Endothelial cell of umbilical vein (primary cell): ENCODE measurements around the gene NBEAL2. TPM values are rescaled to one million over a fixed set of nuclear protein-coding genes. Genes with fewer than 3 reads are reported as not detected.

Source experiments
- BruUV-seq: library from RNA; stranded (reverse); fragments of 400-500 nt; replicated peaks from 2 replicates; lab custom pipeline; 2021; lab: Mats Ljungman, UMichigan
- CTCF ChIA-PET: fragments of 300-600, 350-600 bp; sonication (Branson Sonifier 250); formaldehyde crosslinking; loops from one replicate; lab custom pipeline; 2021; ENCODE audit warnings: antibody characterized with exemption, inconsistent platforms; lab: Charles Lee
- POLR2A ChIA-PET: fragments of 300-600, 350-600 bp; sonication (Branson Sonifier 250); formaldehyde crosslinking; loops from one replicate; lab custom pipeline; 2021; ENCODE audit warnings: antibody characterized with exemption, inconsistent platforms; lab: Charles Lee
- DNase-seq: peaks from one replicate; pipeline ENCODE4 v3.0.0-alpha.2; 2011; ENCODE audit warnings: low read depth, low spot score
- FAIRE-seq: peaks from 2 replicates; lab custom pipeline; 2011; peaks lifted over from hg19 to GRCh38; lab: Jason Lieb, UNC
- H2AFZ ChIP-seq: 2 replicates; pipeline ENCODE4 v1.6.0; 2012; ENCODE audit warnings: low read depth, low read length, control low read depth, inconsistent platforms
- H3K27ac ChIP-seq: 2 replicates; pipeline ENCODE4 v1.5.1; 2011; ENCODE audit warnings: low read depth, mild to moderate bottlenecking, control low read depth, low read length, moderate library complexity; ENCODE audit not compliant: insufficient read depth
- H3K27me3 ChIP-seq, 2 experiments: 2 replicates each; pipeline versions ENCODE4 v1.6.0 to v1.6.1; 2011; ENCODE audit warnings: low read length in 2 of 2, mixed read lengths in 1 of 2; ENCODE audit not compliant: control insufficient read depth in 2 of 2, insufficient read depth in 2 of 2
- H3K36me3 ChIP-seq, 2 experiments: 2 replicates in 1 of 2; 3 replicates in 1 of 2; pipeline ENCODE4 v1.5.1; 2011; ENCODE audit warnings: low read length in 2 of 2, mild to moderate bottlenecking in 1 of 2, moderate library complexity in 1 of 2; ENCODE audit not compliant: control insufficient read depth in 2 of 2, insufficient read depth in 2 of 2; ENCODE audit errors: extremely low read depth in 1 of 2
- H3K4me1 ChIP-seq: 3 replicates; pipeline ENCODE4 v1.5.1; 2011; ENCODE audit warnings: mild to moderate bottlenecking, low read length; ENCODE audit not compliant: control insufficient read depth, insufficient read depth; ENCODE audit errors: extremely low read depth
- H3K4me2 ChIP-seq: 2 replicates; pipeline ENCODE4 v1.6.1; 2011; ENCODE audit warnings: low read length, control low read depth, mixed read lengths; ENCODE audit not compliant: insufficient read depth
- H3K4me3 ChIP-seq, 3 experiments: fragments of 200-600 bp in 1 of 3; sonication (generic), shearing (Covaris generic) in 1 of 3; replicated peaks in 1 of 3; 2 replicates each; pipeline ENCODE4 v1.5.1; 2011 to 2016; ENCODE audit warnings: control low read depth in 3 of 3, low read length in 3 of 3, mild to moderate bottlenecking in 2 of 3, inconsistent platforms in 1 of 3, low read depth in 1 of 3, moderate library complexity in 1 of 3; ENCODE audit not compliant: insufficient read depth in 1 of 3
- H3K79me2 ChIP-seq: 2 replicates; pipeline ENCODE4 v1.6.0; 2012; ENCODE audit warnings: low read length, inconsistent platforms; ENCODE audit not compliant: control insufficient read depth, insufficient read depth
- H3K9ac ChIP-seq: replicated peaks from 2 replicates; pipeline ENCODE3; 2011; ENCODE audit warnings: low read length, control low read depth; ENCODE audit not compliant: insufficient read depth; ENCODE audit errors: extremely low read depth
- H3K9me1 ChIP-seq: replicated peaks from 3 replicates; pipeline ENCODE4 v1.6.0; 2011; ENCODE audit warnings: mild to moderate bottlenecking, low read length; ENCODE audit not compliant: control insufficient read depth, insufficient read depth; ENCODE audit errors: extremely low read depth
- H3K9me3 ChIP-seq: replicated peaks from 2 replicates; pipeline ENCODE4 v1.5.1; 2012; ENCODE audit warnings: low read length, inconsistent platforms; ENCODE audit not compliant: control insufficient read depth, insufficient read depth
- H4K20me1 ChIP-seq: replicated peaks from 2 replicates; pipeline ENCODE3; 2011; ENCODE audit warnings: mild to moderate bottlenecking, low read length; ENCODE audit not compliant: control insufficient read depth, insufficient read depth; ENCODE audit errors: extremely low read depth
- EZH2 ChIP-seq: IDR thresholded peaks from 2 replicates; pipeline ENCODE4 v1.6.1; 2012; ENCODE audit warnings: borderline replicate concordance, low read depth, mild to moderate bottlenecking, moderate library complexity, low read length, inconsistent platforms; ENCODE audit not compliant: severe bottlenecking
- GATA2 ChIP-seq: IDR thresholded peaks from 2 replicates; pipeline ENCODE4 v1.7.0; 2011; ENCODE audit warnings: low read depth, mild to moderate bottlenecking, moderate library complexity, mixed read lengths, low read length; ENCODE audit not compliant: insufficient read length, insufficient read depth
- JUN ChIP-seq: IDR thresholded peaks from 2 replicates; pipeline ENCODE4 v1.6.1; 2011; ENCODE audit warnings: borderline replicate concordance, low read depth; ENCODE audit not compliant: insufficient read length, insufficient read depth
- MYC ChIP-seq: IDR thresholded peaks from one replicate; pipeline ENCODE4 v1.6.1; 2011; ENCODE audit warnings: mild to moderate bottlenecking, low read depth, low read length
- POLR2A ChIP-seq: IDR thresholded peaks from 2 replicates; pipeline ENCODE4 v1.6.1; 2012; ENCODE audit warnings: low read depth, mild to moderate bottlenecking, control low read depth, low read length
- POLR2AphosphoS5 ChIP-seq: IDR thresholded peaks from 2 replicates; pipeline ENCODE4 v1.6.1; 2012; ENCODE audit warnings: low read depth, mild to moderate bottlenecking, control low read depth, low read length, moderate library complexity; ENCODE audit not compliant: insufficient read depth
- dilution Hi-C: fragments of 300-500 bp; cut with MboI; formaldehyde crosslinking; loops from one replicate; pipeline ENCODE4 v1.15.0; 2019; ENCODE audit warnings: low sequenced_read_pairs; ENCODE audit not compliant: extremely low pct_ligation_motif_present
- intact Hi-C: fragments of 100-400 bp; cut with micrococcal nuclease; formaldehyde crosslinking; loops from one replicate; pipeline ENCODE4 v1.10.0; 2022
- polyA plus RNA-seq, 4 experiments: library from polyadenylated mRNA; depleted of rRNA in 3 of 4; stranded (reverse) in 3 of 4; unstranded in 1 of 4; fragments of >200 nt; gene quantifications; 2 replicates each; pipeline versions ENCODE4 v1.2.1 to v1.2.3, GENCODE V29; 2011 to 2012; ENCODE audit warnings: missing spikeins in 1 of 4
- total RNA-seq: library from RNA; stranded (reverse); gene quantifications from 2 replicates; pipeline ENCODE4 v1.2.3, GENCODE V29; 2021
- TF ChIP-seq, protein P1 (sequence below), 2 donors: IDR thresholded peaks; 1 replicate in 1 of 2; 2 replicates in 1 of 2; pipeline ENCODE4 v1.5.1; 2011; ENCODE audit warnings: low read length in 2 of 2, mild to moderate bottlenecking in 2 of 2, moderate library complexity in 2 of 2, control low read depth in 1 of 2, inconsistent platforms in 1 of 2, low read depth in 1 of 2; ENCODE audit not compliant: insufficient read depth in 1 of 2; ENCODE audit errors: extremely low read depth in 1 of 2
- TF ChIP-seq, protein P2 (sequence below): IDR thresholded peaks from 2 replicates; pipeline ENCODE4 v1.6.1; 2011; ENCODE audit not compliant: insufficient read depth, insufficient read length

The NBEAL2 gene
- total and polyA plus RNA-seq, 2 donors (not counting 3 experiments of a cell fraction or from before 2014, with no cell fraction given), result 48.0 to 84.7 TPM

DNA sequence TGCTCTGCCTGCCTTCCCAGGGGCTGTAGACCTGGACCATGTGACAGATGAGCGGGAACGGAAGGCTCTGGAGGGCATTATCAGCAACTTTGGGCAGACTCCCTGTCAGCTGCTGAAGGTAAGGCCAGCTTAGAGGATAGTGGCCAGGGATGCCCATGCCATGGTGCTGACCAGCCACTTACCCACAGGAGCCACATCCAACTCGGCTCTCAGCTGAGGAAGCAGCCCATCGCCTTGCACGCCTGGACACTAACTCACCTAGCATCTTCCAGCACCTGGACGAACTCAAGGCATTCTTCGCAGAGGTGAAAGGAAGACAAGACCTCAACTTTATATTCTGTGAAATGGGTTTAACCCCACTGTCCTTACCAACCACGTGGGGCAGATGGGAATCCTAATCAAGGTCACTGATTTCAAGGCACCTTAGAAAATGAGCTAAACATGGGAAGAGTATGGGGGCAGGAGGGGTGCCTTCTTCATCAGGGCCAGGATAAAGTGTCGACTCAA, 26.7 kb downstream of the NBEAL2 start:
- H3K4me3 ChIP-seq, result no peak overlapping the region
- no peaks in the 10 kb centered on the region for H3K27me3 ChIP-seq
- no peak overlapping the region for H3K9ac ChIP-seq
- H3K4me1 ChIP-seq, result peaks cover 6% of the 10 kb centered on the region
- no peaks in the 10 kb centered on the region for H4K20me1 ChIP-seq
- H2AFZ ChIP-seq, result no peak overlapping the region
- dilution Hi-C loops (no loop called here), intact Hi-C loops (no loop called here)
- H3K79me2 ChIP-seq, result no peaks in the 10 kb centered on the region
- ChIA-PET POLR2A (interaction anchor here (0.6 kb wide), 1 partner anchor 29 kb away, joined by 4 read pairs; no protein-coding TSS in a partner anchor), CTCF (interaction anchor here (1.1 kb wide), 1 partner anchor 9 kb away, joined by 3 read pairs; no protein-coding TSS in a partner anchor)
- TF ChIP-seq POLR2AphosphoS5 (no peak), MYC (no peak), POLR2A (no peak), GATA2 (no peak), EZH2 (no peak), JUN (no peak)
- TF ChIP-seq, protein P1, sequence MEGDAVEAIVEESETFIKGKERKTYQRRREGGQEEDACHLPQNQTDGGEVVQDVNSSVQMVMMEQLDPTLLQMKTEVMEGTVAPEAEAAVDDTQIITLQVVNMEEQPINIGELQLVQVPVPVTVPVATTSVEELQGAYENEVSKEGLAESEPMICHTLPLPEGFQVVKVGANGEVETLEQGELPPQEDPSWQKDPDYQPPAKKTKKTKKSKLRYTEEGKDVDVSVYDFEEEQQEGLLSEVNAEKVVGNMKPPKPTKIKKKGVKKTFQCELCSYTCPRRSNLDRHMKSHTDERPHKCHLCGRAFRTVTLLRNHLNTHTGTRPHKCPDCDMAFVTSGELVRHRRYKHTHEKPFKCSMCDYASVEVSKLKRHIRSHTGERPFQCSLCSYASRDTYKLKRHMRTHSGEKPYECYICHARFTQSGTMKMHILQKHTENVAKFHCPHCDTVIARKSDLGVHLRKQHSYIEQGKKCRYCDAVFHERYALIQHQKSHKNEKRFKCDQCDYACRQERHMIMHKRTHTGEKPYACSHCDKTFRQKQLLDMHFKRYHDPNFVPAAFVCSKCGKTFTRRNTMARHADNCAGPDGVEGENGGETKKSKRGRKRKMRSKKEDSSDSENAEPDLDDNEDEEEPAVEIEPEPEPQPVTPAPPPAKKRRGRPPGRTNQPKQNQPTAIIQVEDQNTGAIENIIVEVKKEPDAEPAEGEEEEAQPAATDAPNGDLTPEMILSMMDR (IDR thresholded peaks at IDR 0.05; ENCODE audit: extremely low read depth in 1 of 2, insufficient read depth in 1 of 2, low read depth in 1 of 2, low read length in 2 of 2), result no peak
- TF ChIP-seq, protein P2, sequence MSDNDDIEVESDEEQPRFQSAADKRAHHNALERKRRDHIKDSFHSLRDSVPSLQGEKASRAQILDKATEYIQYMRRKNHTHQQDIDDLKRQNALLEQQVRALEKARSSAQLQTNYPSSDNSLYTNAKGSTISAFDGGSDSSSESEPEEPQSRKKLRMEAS, result no peak
- no peaks in the 10 kb centered on the region for H3K9me1 ChIP-seq
- no peak for FAIRE-seq
- BruUV-seq, result no TSS peak
- H3K27ac ChIP-seq, result no peak overlapping the region
- no peak for DNase-seq
- H3K4me2 ChIP-seq, result no peak overlapping the region
- H3K36me3 ChIP-seq, result peaks cover 1 to 41% of the 10 kb centered on the region in 2 experiments
- no peaks in the 10 kb centered on the region for H3K9me3 ChIP-seq
